Right renal cortex interstitium (tissue), 3 donors: ENCODE measurements around the gene LAPTM5. TPM values are rescaled to one million over a fixed set of nuclear protein-coding genes. Genes with fewer than 3 reads are reported as not detected.

Source experiments
- DNase-seq, 3 donors: peaks; one replicate each; pipeline ENCODE4 v3.0.0-alpha.2; 2013; ENCODE audit warnings: low read depth in 3 of 3, low spot score in 2 of 3
- polyA plus RNA-seq, 3 donors: library from polyadenylated mRNA; unstranded; fragments of 120-200 nt; gene quantifications; one replicate each; pipeline ENCODE4 v1.2.1, GENCODE V29; 2013; ENCODE audit not compliant: insufficient read length in 3 of 3

The LAPTM5 gene
- polyA plus RNA-seq, 3 donors = 12.8 to 18.4 (median 16.5) TPM

GRCh38 chr1:30787856-30788495, 30.4 kb upstream of the LAPTM5 start:
- no peak for DNase-seq

- no peak for DNase-seq
These were observed 29.7 kb upstream of the LAPTM5 start for GRCh38 chr1:30787266-30787665.

- no peak for DNase-seq
These were observed 28.9 kb upstream of the LAPTM5 start for GRCh38 chr1:30786264-30786991.

GRCh38 chr1:30785714-30786113, 28.1 kb upstream of the LAPTM5 start:
- no peak for DNase-seq

GRCh38 chr1:30785181-30785580, 27.6 kb upstream of the LAPTM5 start:
- DNase-seq = no peak

DNA sequence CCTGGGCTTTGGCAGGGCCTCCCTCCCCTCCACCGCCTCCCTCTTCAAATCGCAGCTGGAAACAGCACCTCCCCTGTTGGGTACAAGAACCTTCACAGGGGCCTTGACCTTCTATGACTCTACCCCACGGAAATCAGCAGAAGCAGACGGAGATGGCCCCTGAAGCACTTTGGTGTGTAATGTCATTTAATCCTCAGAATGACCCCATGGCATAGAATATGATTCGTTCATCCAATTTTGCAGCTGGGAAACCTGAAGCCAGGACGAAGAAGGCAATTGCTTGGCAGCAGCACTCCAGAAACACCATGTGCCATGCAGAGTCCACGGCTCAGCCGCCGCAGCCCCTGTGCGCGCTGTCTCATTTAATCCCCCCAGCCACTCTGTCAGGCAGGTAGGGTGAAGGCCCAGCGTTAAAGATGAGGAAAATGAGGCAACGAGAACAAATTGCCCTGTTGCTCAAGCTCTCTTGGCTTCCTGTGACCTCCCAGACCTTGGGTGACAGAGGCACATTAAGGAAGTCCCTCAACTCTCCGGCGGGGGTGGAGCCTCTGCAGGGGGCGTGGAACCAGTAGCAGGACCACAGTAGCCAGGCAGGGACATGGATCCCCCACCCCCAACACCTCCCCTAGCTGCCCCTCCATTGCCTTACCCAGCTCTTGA, 25.8 kb upstream of the LAPTM5 start:
- DNase-seq = no peak

DNA sequence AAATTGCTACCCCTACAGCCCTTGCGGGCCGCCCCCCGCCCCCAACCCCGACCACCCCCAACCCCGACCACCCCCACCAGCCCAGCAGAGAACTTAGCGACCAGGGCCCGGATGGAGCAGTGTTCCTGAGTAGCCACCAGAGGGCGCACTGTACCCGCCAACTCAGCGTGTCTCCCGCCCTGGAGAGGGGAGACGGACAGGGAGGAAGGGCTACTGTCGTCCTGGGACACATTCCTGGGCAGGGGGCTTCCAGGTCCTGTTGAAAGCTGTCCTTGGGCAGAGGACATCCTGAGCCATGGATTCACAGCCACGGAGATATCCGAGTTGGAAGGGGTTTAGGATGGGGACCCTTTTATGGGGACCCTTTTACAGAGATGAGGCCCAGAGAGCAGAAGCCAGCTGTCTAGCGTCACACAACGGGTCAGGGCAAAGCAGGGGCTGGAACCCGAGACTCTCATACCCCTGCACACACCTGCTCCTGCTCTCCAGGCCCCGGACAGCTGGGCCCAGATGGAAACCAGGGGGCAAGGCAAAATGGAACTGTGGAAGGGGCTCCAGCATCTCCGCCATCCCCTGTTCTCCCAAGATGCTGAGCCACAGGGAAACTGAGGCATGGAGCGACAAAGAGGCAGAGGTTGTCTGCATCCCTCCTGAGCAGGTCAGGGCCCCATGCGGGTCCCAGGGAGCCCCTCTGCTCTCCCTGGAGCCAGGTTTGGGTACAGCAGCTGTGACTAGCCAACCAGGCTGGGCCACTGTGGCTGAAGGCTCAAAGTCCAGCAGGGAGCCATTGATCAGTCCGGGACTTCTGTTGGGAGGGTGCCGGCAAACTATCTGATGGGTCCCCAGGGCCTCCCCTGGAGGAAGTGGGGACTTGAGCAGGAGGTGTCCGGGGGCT, 25.0 kb upstream of the LAPTM5 start:
- DNase-seq = peak in 1 of 3 donors; percentile 44

GRCh38 chr1:30781906-30782305, 24.3 kb upstream of the LAPTM5 start:
- DNase-seq = no peak

GRCh38 chr1:30780409-30780808, 22.8 kb upstream of the LAPTM5 start:
- no peak for DNase-seq

- peak in 2 of 3 donors; percentile 46 to 52 for DNase-seq
These were observed 21.9 kb upstream of the LAPTM5 start for GRCh38 chr1:30779294-30780071.

DNA sequence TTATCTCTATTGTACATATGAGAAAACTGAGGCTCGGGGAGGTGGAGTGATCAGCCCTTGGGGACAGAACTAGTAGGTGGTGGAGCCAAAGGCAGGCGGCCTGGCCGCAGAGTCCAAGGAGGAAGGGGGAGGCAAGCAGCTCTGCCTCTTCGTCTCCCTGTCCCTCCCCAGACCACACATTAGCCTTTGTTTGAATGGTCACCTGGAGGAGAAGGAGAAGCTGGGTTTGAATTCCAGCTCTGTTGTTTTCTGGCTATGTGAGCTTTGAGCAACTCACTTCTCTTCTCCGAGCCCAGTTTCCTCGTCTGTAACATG, 21.4 kb upstream of the LAPTM5 start:
- no peak for DNase-seq

DNA sequence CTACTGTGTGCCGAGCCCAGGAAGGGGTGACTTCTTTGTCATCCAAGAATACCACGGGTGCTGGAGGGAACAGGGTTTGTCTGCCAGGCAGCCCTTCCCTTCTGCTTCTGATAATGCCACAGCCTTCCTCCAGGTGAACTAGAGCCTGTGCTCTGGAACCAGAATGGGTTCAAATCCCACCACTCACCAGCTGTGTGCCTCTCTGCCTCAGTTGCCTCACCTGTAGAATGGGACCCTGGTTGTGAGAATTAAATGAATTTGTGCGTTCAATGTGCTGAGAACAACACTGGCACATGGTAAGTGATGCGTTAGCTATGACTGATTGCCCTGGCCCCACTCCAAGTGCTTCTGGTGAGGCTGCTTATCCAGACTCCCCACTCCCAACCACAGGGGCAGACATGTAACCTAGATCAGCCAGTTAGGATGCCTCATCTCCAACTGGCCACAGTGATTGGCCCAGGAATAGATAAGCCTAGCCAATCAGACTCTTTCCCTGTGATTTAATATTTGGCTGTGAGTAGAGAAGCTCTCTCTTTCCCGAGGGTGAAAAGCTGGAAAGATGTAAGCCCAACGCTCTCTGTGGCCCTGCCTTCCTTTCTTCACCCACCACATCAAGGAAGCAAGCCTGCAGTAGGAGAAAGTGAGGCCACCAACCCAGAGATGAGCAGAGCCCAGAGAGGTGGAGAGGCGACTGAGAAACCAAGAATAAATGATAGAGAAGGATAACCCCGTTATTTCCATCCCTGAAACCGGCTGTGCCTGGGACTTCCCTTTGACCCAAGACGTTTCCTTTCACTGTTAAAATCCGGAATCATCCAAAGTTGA, 20.8 kb upstream of the LAPTM5 start:
- no peak for DNase-seq

DNA sequence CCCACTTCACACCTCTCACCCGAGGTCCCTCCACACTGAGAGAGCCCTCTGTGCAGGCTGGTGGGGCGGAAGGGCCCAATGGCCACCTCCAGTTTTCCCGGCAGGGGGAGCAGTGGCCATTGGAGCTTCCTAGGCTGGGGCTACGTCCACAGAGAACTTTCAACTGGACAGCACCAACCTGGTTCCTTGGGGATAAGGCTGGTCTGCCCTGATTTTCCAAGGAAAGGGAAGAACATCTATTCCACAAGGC, 20.3 kb upstream of the LAPTM5 start:
- DNase-seq = no peak

DNA sequence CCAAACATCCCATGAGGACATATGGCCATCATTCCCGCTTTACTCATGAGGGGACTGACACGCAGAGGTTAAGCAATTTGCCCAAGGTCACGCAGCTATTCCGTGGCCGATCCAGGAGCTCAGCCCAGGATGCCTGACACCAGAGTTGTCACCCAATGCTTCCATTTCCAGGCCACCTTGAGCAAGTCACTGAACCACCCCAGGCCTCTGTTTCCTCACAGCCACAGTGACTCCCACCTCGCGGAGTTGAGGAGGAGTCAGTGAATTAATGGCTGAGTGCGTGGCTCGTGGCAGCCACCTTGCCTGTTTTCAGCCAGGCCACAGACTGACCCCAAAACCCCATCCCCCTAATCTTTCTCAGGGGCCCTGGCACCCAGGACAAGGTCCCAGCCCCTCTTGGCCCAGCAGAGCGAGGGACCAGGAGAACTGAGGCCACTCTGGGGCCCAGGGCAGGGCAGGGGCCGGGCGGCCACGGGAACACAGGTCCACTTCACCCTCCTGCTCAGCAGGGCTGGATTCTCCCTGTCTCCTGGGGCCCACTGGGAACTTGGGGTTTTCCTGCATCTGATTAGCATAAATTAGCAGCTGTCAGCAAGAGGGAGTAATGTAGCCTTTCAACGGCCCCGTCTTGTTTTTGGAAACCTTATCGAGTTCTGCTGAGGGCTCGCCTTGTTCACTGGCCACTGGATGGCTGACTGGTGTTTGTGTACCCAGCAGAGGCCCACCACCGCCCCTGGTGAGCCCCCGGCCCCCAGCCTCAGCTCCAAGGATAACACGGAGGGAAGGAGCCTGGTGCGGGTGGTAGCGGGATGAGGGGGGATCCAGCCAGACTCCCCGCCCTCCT, 19.7 kb upstream of the LAPTM5 start:
- no peak for DNase-seq

GRCh38 chr1:30776097-30777059, 18.8 kb upstream of the LAPTM5 start:
- no peak for DNase-seq

GRCh38 chr1:30775433-30775975, 17.9 kb upstream of the LAPTM5 start:
- DNase-seq = no peak
